Endodermal cell (in vitro differentiated cells): Measurements from ENCODE around the gene COL4A2. TPM values are rescaled to one million over a fixed set of nuclear protein-coding genes. Genes with fewer than 3 reads are reported as not detected.
A peak's percentile ranks its signal among the peaks of the same experiment; 100 is the strongest.

ENCODE experiments used
- DNase-seq: peaks from one replicate; pipeline ENCODE4 v3.0.0-alpha.2; 2017
- H3K27ac ChIP-seq: 2 replicates; pipeline ENCODE4 v1.5.1; 2013; ENCODE audit warnings: mild to moderate bottlenecking, low read depth, low read length, moderate library complexity
- H3K27me3 ChIP-seq: 2 replicates; pipeline ENCODE4 v1.6.1; 2013; ENCODE audit warnings: mild to moderate bottlenecking, low read length, moderate library complexity; ENCODE audit not compliant: insufficient read depth, control insufficient read depth, poor library complexity, severe bottlenecking
- H3K36me3 ChIP-seq: 2 replicates; pipeline ENCODE4 v1.7.0; 2013; ENCODE audit warnings: mild to moderate bottlenecking, low read length, moderate library complexity; ENCODE audit not compliant: control insufficient read depth, insufficient read depth
- H3K4me1 ChIP-seq: one replicate; pipeline ENCODE4 v1.7.0; 2013; ENCODE audit warnings: low read length; ENCODE audit not compliant: control insufficient read depth, insufficient read depth
- H3K4me3 ChIP-seq: 2 replicates; pipeline ENCODE4 v1.5.1; 2013; ENCODE audit warnings: mild to moderate bottlenecking, low read length, moderate library complexity
- H3K9ac ChIP-seq: 2 replicates; pipeline ENCODE4 v1.6.1; 2013; ENCODE audit warnings: mild to moderate bottlenecking, low read length, moderate library complexity; ENCODE audit not compliant: poor library complexity, severe bottlenecking; ENCODE audit errors: extremely low read depth
- H3K9me3 ChIP-seq: 2 replicates; pipeline ENCODE4 v1.6.1; 2013; ENCODE audit warnings: mild to moderate bottlenecking, low read length, moderate library complexity; ENCODE audit not compliant: control insufficient read depth
- H3K27ac Mint-ChIP-seq: 2 replicates; pipeline ENCODE4 v1.8.0; 2020; ENCODE audit warnings: mixed read lengths
- H3K27me3 Mint-ChIP-seq: 2 replicates; pipeline ENCODE4 v1.8.0; 2021; ENCODE audit warnings: mild to moderate bottlenecking, mixed read lengths; ENCODE audit not compliant: insufficient read depth
- H3K36me3 Mint-ChIP-seq: 2 replicates; pipeline ENCODE4 v1.8.0; 2020; ENCODE audit warnings: low read depth, mixed read lengths
- H3K4me1 Mint-ChIP-seq: 2 replicates; pipeline ENCODE4 v1.8.0; 2020; ENCODE audit warnings: mixed read lengths
- H3K4me3 Mint-ChIP-seq: 2 replicates; pipeline ENCODE4 v1.8.0; 2020; ENCODE audit warnings: mild to moderate bottlenecking, moderate library complexity, mixed read lengths
- H3K9me3 Mint-ChIP-seq: 2 replicates; pipeline ENCODE4 v1.8.0; 2020; ENCODE audit warnings: mild to moderate bottlenecking, mixed read lengths
- CTCF ChIP-seq: fragments of 200-600 bp; sonication (generic); conservative IDR thresholded peaks from 2 replicates; pipeline ENCODE4 v1.5.0; 2021; ENCODE audit warnings: antibody characterized with exemption, mild to moderate bottlenecking
- WGBS, 2 experiments: methylation state at CpG; one replicate each; pipeline versions ENCODE4 v1.1.5 to v1.1.7; 2013; ENCODE audit warnings: missing lambda C conversion rate in 2 of 2, mixed read lengths in 1 of 2; ENCODE audit not compliant: insufficient coverage in 1 of 2, insufficient read length in 1 of 2; 5-methylcytosine and 5-hydroxymethylcytosine counted together
- total RNA-seq, 2 donors: library from RNA; stranded (reverse); fragmentation: NEBNext Ultra II Directional in 1 of 2; extraction: Animal tissue kit (Norgen Biotek cat#: 25700) in 1 of 2; gene quantifications; 2 replicates in 1 of 2; 3 replicates in 1 of 2; pipeline ENCODE4 v1.2.1, GENCODE V29; 2021

The COL4A2 gene
- total RNA-seq, 2 donors from 2014 or later = 388 to 398 TPM

GRCh38 chr13:110465696-110466095 is 158.6 kb downstream of the COL4A2 start:
- H3K36me3 ChIP-seq = peaks cover 97% of the 10 kb centered on the region
- WGBS, 2 experiments = 87 to 95% methylated on average over 7 to 9 of the region's 9 CpGs

GRCh38 chr13:110466266-110466915 is 159.3 kb downstream of the COL4A2 start:
- H3K27ac Mint-ChIP-seq = peak overlapping the region; percentile 8
- H3K27ac ChIP-seq = peak overlapping the region; percentile 87
- no peaks in the 10 kb centered on the region for H3K27me3 Mint-ChIP-seq

More at GRCh38 chr13:110465696-110466095, 158.6 kb downstream of the COL4A2 start:
- H3K27ac ChIP-seq = peak overlapping the region; percentile 87
- TF ChIP-seq CTCF = no peak
- peaks cover 8% of the 10 kb centered on the region for H3K4me1 Mint-ChIP-seq
- no peak overlapping the region for H3K4me3 Mint-ChIP-seq
- no peaks in the 10 kb centered on the region for H3K27me3 Mint-ChIP-seq
- DNase-seq = no peak
- peaks cover 81% of the 10 kb centered on the region for H3K36me3 Mint-ChIP-seq
- H3K9me3 ChIP-seq = no peaks in the 10 kb centered on the region
- H3K4me3 ChIP-seq = no peak overlapping the region
- no peaks in the 10 kb centered on the region for H3K27me3 ChIP-seq
- no peak overlapping the region for H3K9ac ChIP-seq
- peak overlapping the region; percentile 8 for H3K27ac Mint-ChIP-seq
- no peaks in the 10 kb centered on the region for H3K4me1 ChIP-seq
- H3K9me3 Mint-ChIP-seq = no peaks in the 10 kb centered on the region

GRCh38 chr13:110467516-110468110 is 160.5 kb downstream of the COL4A2 start:
- WGBS, 2 experiments = 92 to 97% methylated on average over 8 to 13 of the region's 13 CpGs
- Histone ChIP-seq H3K4me1 (no peaks in the 10 kb centered on the region), H3K27ac (no peak overlapping the region), H3K27me3 (no peaks in the 10 kb centered on the region), H3K4me3 (no peak overlapping the region), H3K9me3 (no peaks in the 10 kb centered on the region), H3K9ac (no peak overlapping the region), H3K36me3 (peaks cover 95% of the 10 kb centered on the region)
- Mint-ChIP-seq H3K27ac (no peak overlapping the region), H3K36me3 (peaks cover 81% of the 10 kb centered on the region), H3K9me3 (no peaks in the 10 kb centered on the region), H3K4me3 (no peak overlapping the region), H3K4me1 (peaks cover 8% of the 10 kb centered on the region), H3K27me3 (no peaks in the 10 kb centered on the region)
- DNase-seq = no peak
- TF ChIP-seq CTCF = no peak

More at GRCh38 chr13:110466266-110466915, 159.3 kb downstream of the COL4A2 start:
- WGBS, 2 experiments = 73 to 83% methylated on average over 5 to 6 of the region's 6 CpGs
- no peak for TF ChIP-seq CTCF
- Mint-ChIP-seq H3K4me3 (no peak overlapping the region), H3K4me1 (peaks cover 8% of the 10 kb centered on the region), H3K9me3 (no peaks in the 10 kb centered on the region), H3K36me3 (peaks cover 83% of the 10 kb centered on the region)
- Histone ChIP-seq H3K4me1 (no peaks in the 10 kb centered on the region), H3K36me3 (peaks cover 97% of the 10 kb centered on the region), H3K4me3 (no peak overlapping the region), H3K9me3 (no peaks in the 10 kb centered on the region), H3K9ac (no peak overlapping the region), H3K27me3 (no peaks in the 10 kb centered on the region)
- DNase-seq = no peak
